GM21737 (cell line): ENCODE data around the gene C16orf89.
"Not testable (repeated sequence)": the region's sequence is repeated elsewhere in the genome, so short reads cannot be mapped to it uniquely, and the experiment has no call there.

Source experiments
- ATAC-seq: cut with Tn5 transposase; IDR thresholded peaks from one replicate; pipeline ENCODE4 v1.9.1; 2021; ENCODE audit warnings: mild to moderate bottlenecking, moderate library complexity; ENCODE audit not compliant: unreplicated experiment

Gene C16orf89

GRCh38 chr16:5062790-5063765, 2.7 kb downstream of the C16orf89 start:
- no peak for ATAC-seq

- ATAC-seq, result no peak
Measured at GRCh38 chr16:5062051-5062450, 3.7 kb downstream of the C16orf89 start.

- ATAC-seq, result no peak
Measured at GRCh38 chr16:5060073-5060641, 5.6 kb downstream of the C16orf89 start.

GRCh38 chr16:5059386-5060072, 6.2 kb downstream of the C16orf89 start:
- ATAC-seq, result no peak

- ATAC-seq, result no peak
Measured at GRCh38 chr16:5058476-5058875, 7.3 kb downstream of the C16orf89 start.

GRCh38 chr16:5056352-5056751, 9.4 kb downstream of the C16orf89 start:
- ATAC-seq, result no peak

GRCh38 chr16:5054876-5055865, 10.6 kb downstream of the C16orf89 start:
- ATAC-seq, result no peak

GRCh38 chr16:5046914-5047313, 18.8 kb downstream of the C16orf89 start:
- ATAC-seq, result no peak

GRCh38 chr16:5045499-5046115, 20.1 kb downstream of the C16orf89 start:
- no peak for ATAC-seq

GRCh38 chr16:5044581-5044980, 21.2 kb downstream of the C16orf89 start:
- not testable (repeated sequence) for ATAC-seq

- no peak for ATAC-seq
Measured at GRCh38 chr16:5044011-5044540, 21.7 kb downstream of the C16orf89 start.

GRCh38 chr16:5042574-5043171, 23.1 kb downstream of the C16orf89 start:
- ATAC-seq, result no peak

GRCh38 chr16:5041600-5042133, 24.1 kb downstream of the C16orf89 start:
- no peak for ATAC-seq

- ATAC-seq, result no peak
Measured at GRCh38 chr16:5040451-5040850, 25.3 kb downstream of the C16orf89 start.

- no peak for ATAC-seq
Measured at GRCh38 chr16:5036228-5037156, 29.3 kb downstream of the C16orf89 start.

GRCh38 chr16:5035909-5036227, 29.9 kb downstream of the C16orf89 start:
- ATAC-seq, result no peak

- no peak for ATAC-seq
Measured at GRCh38 chr16:5034167-5034523, 31.6 kb downstream of the C16orf89 start.
